ENCODE results near the gene GUCY1B1.

GUCY1B1 gene

DNA sequence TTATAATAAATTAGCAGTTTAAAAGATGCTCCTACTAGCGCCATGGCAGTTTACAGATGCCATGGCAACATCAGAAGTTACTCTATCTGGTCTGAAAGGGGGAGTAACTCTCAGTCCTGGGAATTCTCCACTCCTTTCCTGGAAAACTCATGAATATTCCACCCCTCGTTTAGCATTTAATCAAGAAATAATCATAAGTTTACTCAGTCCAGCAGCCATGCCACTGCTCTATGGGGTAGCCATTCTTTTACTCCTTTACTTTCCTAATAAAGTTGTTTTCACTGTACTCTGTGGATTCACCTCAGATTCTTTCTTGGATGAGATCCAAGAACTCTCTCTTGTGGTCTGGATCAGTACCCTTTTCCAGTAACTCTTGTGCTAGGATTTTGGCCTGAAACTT is 52.3 kb downstream of the GUCY1B1 start:
- no peak overlapping the region for H3K4me3 ChIP-seq (ENCODE audit: low read depth, low read length)
- TF ChIP-seq, protein P1, sequence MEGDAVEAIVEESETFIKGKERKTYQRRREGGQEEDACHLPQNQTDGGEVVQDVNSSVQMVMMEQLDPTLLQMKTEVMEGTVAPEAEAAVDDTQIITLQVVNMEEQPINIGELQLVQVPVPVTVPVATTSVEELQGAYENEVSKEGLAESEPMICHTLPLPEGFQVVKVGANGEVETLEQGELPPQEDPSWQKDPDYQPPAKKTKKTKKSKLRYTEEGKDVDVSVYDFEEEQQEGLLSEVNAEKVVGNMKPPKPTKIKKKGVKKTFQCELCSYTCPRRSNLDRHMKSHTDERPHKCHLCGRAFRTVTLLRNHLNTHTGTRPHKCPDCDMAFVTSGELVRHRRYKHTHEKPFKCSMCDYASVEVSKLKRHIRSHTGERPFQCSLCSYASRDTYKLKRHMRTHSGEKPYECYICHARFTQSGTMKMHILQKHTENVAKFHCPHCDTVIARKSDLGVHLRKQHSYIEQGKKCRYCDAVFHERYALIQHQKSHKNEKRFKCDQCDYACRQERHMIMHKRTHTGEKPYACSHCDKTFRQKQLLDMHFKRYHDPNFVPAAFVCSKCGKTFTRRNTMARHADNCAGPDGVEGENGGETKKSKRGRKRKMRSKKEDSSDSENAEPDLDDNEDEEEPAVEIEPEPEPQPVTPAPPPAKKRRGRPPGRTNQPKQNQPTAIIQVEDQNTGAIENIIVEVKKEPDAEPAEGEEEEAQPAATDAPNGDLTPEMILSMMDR (IDR thresholded peaks at IDR 0.05; ENCODE audit: low read depth, low read length) = no peak
- TF ChIP-seq POLR2A (IDR thresholded peaks at IDR 0.05; ENCODE audit: extremely low read depth, insufficient read length) (no peak), MAX (IDR thresholded peaks at IDR 0.05; ENCODE audit: low read depth, low read length) (no peak), MYC (IDR thresholded peaks at IDR 0.05; ENCODE audit: low read depth, low read length) (no peak)
- no peak for DNase-seq (ENCODE audit: low read depth)

DNA sequence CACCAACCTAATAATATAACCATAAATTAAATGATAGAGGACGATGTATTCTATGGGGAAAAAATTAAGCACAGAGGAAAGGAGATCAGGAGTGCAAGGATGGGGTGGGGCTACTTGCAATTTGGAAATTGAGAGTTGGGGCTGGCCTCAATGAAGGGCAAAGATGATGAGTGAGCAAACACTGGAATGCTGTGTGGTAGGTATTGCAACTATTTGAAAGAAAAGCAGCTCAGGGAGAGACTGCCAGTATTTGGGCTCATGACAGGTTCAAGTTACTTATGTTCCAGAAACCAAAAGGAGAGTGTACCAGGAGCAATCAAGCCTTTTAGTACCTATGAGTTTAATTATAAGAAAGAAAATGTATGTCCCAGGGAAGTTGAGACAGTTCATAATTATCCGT is 59.8 kb downstream of the GUCY1B1 start:
- DNase-seq (ENCODE audit: low read depth) = no peak
- H3K4me3 ChIP-seq (ENCODE audit: low read depth, low read length) = no peak overlapping the region

GRCh38 chr4:155819066-155819465 is 60.2 kb downstream of the GUCY1B1 start:
- no peak for TF ChIP-seq POLR2A (IDR thresholded peaks at IDR 0.05; ENCODE audit: extremely low read depth, insufficient read length)
- DNase-seq (ENCODE audit: low read depth) = no peak
- H3K4me3 ChIP-seq (ENCODE audit: low read depth, low read length) = no peak overlapping the region

More for the DNA sequence above, 59.8 kb downstream of the GUCY1B1 start:
- TF ChIP-seq, protein P1 (IDR thresholded peaks at IDR 0.05; ENCODE audit: low read depth, low read length) = no peak
- TF ChIP-seq MYC (IDR thresholded peaks at IDR 0.05; ENCODE audit: low read depth, low read length) = no peak
- no peak for TF ChIP-seq POLR2A (IDR thresholded peaks at IDR 0.05; ENCODE audit: extremely low read depth, insufficient read length)
- no peak for TF ChIP-seq MAX (IDR thresholded peaks at IDR 0.05; ENCODE audit: low read depth, low read length)

DNA sequence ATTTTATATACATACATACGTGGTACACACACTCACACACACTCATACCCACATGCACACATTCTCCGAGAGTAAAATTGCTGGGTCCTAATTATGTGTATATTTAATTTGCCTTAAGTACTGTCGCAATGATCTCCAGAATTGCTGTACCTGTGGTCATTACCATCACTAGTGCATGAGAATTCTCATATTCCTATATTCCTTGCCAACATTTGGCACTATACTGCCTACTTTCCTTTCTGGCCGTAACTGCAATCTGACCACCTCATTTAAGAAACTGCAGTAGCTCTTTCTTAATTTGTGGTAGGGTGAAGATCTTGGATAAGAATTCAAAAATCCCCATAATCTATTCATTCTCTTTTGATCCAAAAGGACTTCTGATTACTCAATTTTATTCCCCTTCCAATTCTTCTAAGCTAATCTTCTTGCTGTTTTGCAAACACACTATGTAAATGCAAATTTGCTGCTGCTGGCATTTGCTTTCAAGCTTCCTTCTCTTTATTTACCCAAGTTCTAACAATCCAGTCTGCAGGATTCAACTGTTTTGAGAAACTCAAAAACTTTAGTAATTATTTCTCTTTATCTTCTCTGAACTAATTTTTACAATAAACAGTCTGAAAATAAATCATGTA is 62.2 kb downstream of the GUCY1B1 start:
- no peak for DNase-seq (ENCODE audit: low read depth)
- TF ChIP-seq, protein P1 (IDR thresholded peaks at IDR 0.05; ENCODE audit: low read depth, low read length) = no peak
- TF ChIP-seq POLR2A (IDR thresholded peaks at IDR 0.05; ENCODE audit: extremely low read depth, insufficient read length) (no peak), MAX (IDR thresholded peaks at IDR 0.05; ENCODE audit: low read depth, low read length) (no peak), MYC (IDR thresholded peaks at IDR 0.05; ENCODE audit: low read depth, low read length) (no peak)
- no peak overlapping the region for H3K4me3 ChIP-seq (ENCODE audit: low read depth, low read length)

DNA sequence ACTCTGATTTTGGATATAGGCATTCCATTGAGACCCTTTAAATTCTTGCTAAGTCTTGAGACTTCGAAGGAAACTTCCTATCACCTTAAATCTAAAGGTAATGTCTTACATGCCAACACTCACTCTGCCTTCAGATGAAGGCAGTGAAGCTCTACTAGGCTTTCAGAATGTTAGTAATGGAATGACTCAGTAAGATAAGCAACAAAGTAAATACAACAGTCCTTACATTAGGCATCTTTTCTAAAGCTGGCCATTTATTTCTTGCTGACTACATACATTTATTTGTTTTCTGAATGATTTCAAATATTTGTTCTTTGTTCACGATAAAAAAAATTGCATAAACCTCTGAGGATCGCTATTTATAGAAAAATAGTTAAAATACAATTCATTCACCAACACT is 63.8 kb downstream of the GUCY1B1 start:
- no peak overlapping the region for H3K4me3 ChIP-seq (ENCODE audit: low read depth, low read length)
- TF ChIP-seq, protein P1 (IDR thresholded peaks at IDR 0.05; ENCODE audit: low read depth, low read length) = no peak
- TF ChIP-seq MYC (IDR thresholded peaks at IDR 0.05; ENCODE audit: low read depth, low read length) = no peak
- no peak for TF ChIP-seq MAX (IDR thresholded peaks at IDR 0.05; ENCODE audit: low read depth, low read length)
- DNase-seq (ENCODE audit: low read depth) = no peak

GRCh38 chr4:155828628-155829027 is 69.8 kb downstream of the GUCY1B1 start:
- H3K4me3 ChIP-seq (ENCODE audit: low read depth, low read length) = no peak overlapping the region
- no peak for DNase-seq (ENCODE audit: low read depth)
- TF ChIP-seq MAX (IDR thresholded peaks at IDR 0.05; ENCODE audit: low read depth, low read length) = no peak
- TF ChIP-seq, protein P1 (IDR thresholded peaks at IDR 0.05; ENCODE audit: low read depth, low read length) = no peak
- no peak for TF ChIP-seq POLR2A (IDR thresholded peaks at IDR 0.05; ENCODE audit: extremely low read depth, insufficient read length)
- TF ChIP-seq MYC (IDR thresholded peaks at IDR 0.05; ENCODE audit: low read depth, low read length) = no peak
